SK-N-SH (cell line): ENCODE data around the gene SLC38A3. TPM values are rescaled to one million over a fixed set of nuclear protein-coding genes. Genes with fewer than 3 reads are reported as not detected.

Experiments used
- CTCF ChIA-PET: fragments of 300-600, 350-600 bp; formaldehyde crosslinking; extraction: SDS; loops from one replicate; lab custom pipeline; 2021; lab: Yijun Ruan, JAX
- POLR2A ChIA-PET: fragments of 350-600 bp; sonication (Branson Sonifier 250); formaldehyde crosslinking; extraction: SDS; loops from one replicate; lab custom pipeline; 2020; ENCODE audit warnings: antibody characterized with exemption, inconsistent platforms; lab: Yijun Ruan, JAX
- DNase-seq: peaks from one replicate; pipeline ENCODE4 v3.0.0; 2012
- H2AFZ ChIP-seq: fragments of 200-600 bp; sonication (generic); 2 replicates; pipeline ENCODE4 v1.8.1; 2016; ENCODE audit warnings: antibody characterized with exemption, mild to moderate bottlenecking, low read depth
- H3F3A ChIP-seq: fragments of 200-600 bp; sonication (generic); replicated peaks from 2 replicates; pipeline ENCODE3; 2016; ENCODE audit warnings: antibody characterized with exemption, mild to moderate bottlenecking; ENCODE audit not compliant: insufficient read depth
- H3K27ac ChIP-seq, 2 experiments: fragments of 200-500 bp in 1 of 2; fragments of 200-600 bp in 1 of 2; sonication (Bioruptor generic) in 1 of 2; sonication (generic), shearing (Covaris generic) in 1 of 2; 2 replicates each; pipeline versions ENCODE4 v1.5.1 to v1.6.1; 2014 to 2016; ENCODE audit warnings: low read depth in 2 of 2, inconsistent platforms in 1 of 2, low read length in 1 of 2, mild to moderate bottlenecking in 1 of 2, mixed read lengths in 1 of 2
- H3K27me3 ChIP-seq: fragments of 200-600 bp; sonication (generic), shearing (Covaris generic); 2 replicates; pipeline ENCODE4 v1.6.1; 2016; ENCODE audit warnings: mixed run types; ENCODE audit not compliant: insufficient read depth
- H3K36me3 ChIP-seq, 2 experiments: fragments of 200-500 bp in 1 of 2; fragments of 200-600 bp in 1 of 2; sonication (Bioruptor generic) in 1 of 2; sonication (generic) in 1 of 2; replicated peaks in 1 of 2; 2 replicates each; pipeline versions ENCODE3 to v1.5.1; 2014 to 2016; ENCODE audit warnings: low read length in 1 of 2, mild to moderate bottlenecking in 1 of 2; ENCODE audit not compliant: insufficient read depth in 2 of 2, control insufficient read depth in 1 of 2
- H3K4me1 ChIP-seq, 2 experiments: fragments of 200-500 bp in 1 of 2; fragments of 200-600 bp in 1 of 2; sonication (Bioruptor generic) in 1 of 2; sonication (generic), shearing (Covaris generic) in 1 of 2; 2 replicates each; pipeline versions ENCODE4 v1.5.1 to v1.6.1; 2014 to 2016; ENCODE audit warnings: low read depth in 1 of 2, low read length in 1 of 2, mixed run types in 1 of 2; ENCODE audit not compliant: insufficient read depth in 2 of 2, control insufficient read depth in 1 of 2
- H3K4me2 ChIP-seq: fragments of 200-600 bp; sonication (generic), shearing (Covaris generic); 2 replicates; pipeline ENCODE4 v1.6.1; 2017; ENCODE audit warnings: mixed run types
- H3K4me3 ChIP-seq, 2 experiments: fragments of 200-500 bp in 1 of 2; fragments of 200-600 bp in 1 of 2; sonication (Bioruptor generic) in 1 of 2; sonication (generic), shearing (Covaris generic) in 1 of 2; 2 replicates each; pipeline versions ENCODE4 v1.5.1 to v1.8.1; 2014 to 2016; ENCODE audit warnings: low read depth in 2 of 2, inconsistent platforms in 1 of 2, low read length in 1 of 2, mild to moderate bottlenecking in 1 of 2, mixed read lengths in 1 of 2, moderate library complexity in 1 of 2
- H3K79me2 ChIP-seq: fragments of 200-600 bp; sonication (generic); 2 replicates; pipeline ENCODE4 v1.8.1; 2017; ENCODE audit warnings: mild to moderate bottlenecking; ENCODE audit not compliant: insufficient read depth
- H3K9ac ChIP-seq: fragments of 200-600 bp; sonication (generic); 2 replicates; pipeline ENCODE4 v1.6.1; 2017; ENCODE audit warnings: mixed run types
- H3K9me2 ChIP-seq: fragments of 200-600 bp; sonication (generic); 2 replicates; pipeline ENCODE4 v1.6.1; 2017; ENCODE audit warnings: mixed run types
- H3K9me3 ChIP-seq: fragments of 200-600 bp; sonication (generic); 2 replicates; pipeline ENCODE4 v1.6.1; 2017; ENCODE audit warnings: mixed run types, mild to moderate bottlenecking, moderate library complexity
- H4K20me1 ChIP-seq: fragments of 200-600 bp; sonication (generic); 2 replicates; pipeline ENCODE4 v1.6.1; 2017; ENCODE audit warnings: mild to moderate bottlenecking, mixed run types; ENCODE audit not compliant: insufficient read depth
- FOSL2 ChIP-seq: IDR thresholded peaks from 2 replicates; pipeline ENCODE4 v1.4.0; 2012; ENCODE audit warnings: low read depth, mild to moderate bottlenecking, moderate library complexity, borderline replicate concordance
- FOXJ3 ChIP-seq: sonication (generic); formaldehyde crosslinking; IDR thresholded peaks from 2 replicates; pipeline ENCODE4 v1.5.1; 2020; ENCODE audit warnings: mild to moderate bottlenecking, missing genetic modification reagents
- FOXM1 ChIP-seq: IDR thresholded peaks from 2 replicates; pipeline ENCODE4 v1.4.0; 2012; ENCODE audit warnings: low read depth, mild to moderate bottlenecking
- GABPA ChIP-seq: IDR thresholded peaks from 2 replicates; pipeline ENCODE4 v1.4.0; 2012; ENCODE audit warnings: low read depth, mild to moderate bottlenecking
- MXI1 ChIP-seq: IDR thresholded peaks from 2 replicates; pipeline ENCODE4 v1.6.1; 2012; ENCODE audit warnings: mild to moderate bottlenecking, low read depth, low read length, improper control_type of control experiment
- NRF1 ChIP-seq: IDR thresholded peaks from 2 replicates; pipeline ENCODE4 v1.6.1; 2012; ENCODE audit warnings: low read depth, mild to moderate bottlenecking, low read length
- RCOR1 ChIP-seq: fragments of 150-350 bp; IDR thresholded peaks from 2 replicates; pipeline ENCODE4 v1.6.1; 2017; ENCODE audit warnings: antibody characterized with exemption, low read length
- REST ChIP-seq: IDR thresholded peaks from 2 replicates; pipeline ENCODE4 v1.6.1; 2012; ENCODE audit warnings: mild to moderate bottlenecking, low read depth, low read length, moderate library complexity
- SMC3 ChIP-seq: IDR thresholded peaks from 2 replicates; pipeline ENCODE4 v1.6.1; 2012; ENCODE audit warnings: low read depth, low read length, improper control_type of control experiment
- TCF12 ChIP-seq: IDR thresholded peaks from 2 replicates; pipeline ENCODE4 v1.4.0; 2012
- USF1 ChIP-seq: IDR thresholded peaks from 2 replicates; pipeline ENCODE4 v1.4.0; 2012; ENCODE audit warnings: low read depth, borderline replicate concordance
- USF2 ChIP-seq: fragments of 150-350 bp; IDR thresholded peaks from 2 replicates; pipeline ENCODE4 v1.6.1; 2017; ENCODE audit warnings: antibody characterized with exemption, low read length, low read depth, borderline replicate concordance
- WGBS: methylation state at CpG from one replicate; pipeline ENCODE4 v1.1.6; 2017; ENCODE audit warnings: low lambda C conversion rate; 5-methylcytosine and 5-hydroxymethylcytosine counted together
- polyA plus RNA-seq, 3 experiments: library from polyadenylated mRNA; depleted of rRNA; stranded (reverse); fragments of >200 nt; gene quantifications; 2 replicates each; pipeline ENCODE4 v1.2.3, GENCODE V29; 2012

Gene SLC38A3
- polyA plus RNA-seq, 1 of the 3 experiments (the other 2 are of a cell fraction): 0.84 TPM

- TF ChIP-seq REST (no peak), RCOR1 (no peak), GABPA (no peak), NRF1 (no peak), FOXJ3 (CRISPR knock-in tag) (no peak)
Measured at GRCh38 chr3:50250514-50250913, 45.4 kb downstream of the SLC38A3 start (continued).

GRCh38 chr3:50251220-50251619 lies 46.1 kb downstream of the SLC38A3 start:
- Histone ChIP-seq H3F3A (peaks cover 14% of the 10 kb centered on the region), H3K9me3 (no peaks in the 10 kb centered on the region), H3K9ac (no peak overlapping the region), H4K20me1 (peaks cover 88% of the 10 kb centered on the region), H3K79me2 (peaks cover 87% of the 10 kb centered on the region), H3K4me3 (no peak overlapping the region), H3K27me3 (no peaks in the 10 kb centered on the region), H2AFZ (no peak overlapping the region), H3K4me1 (peaks cover 18 to 32% of the 10 kb centered on the region in 2 experiments; a peak in 3 of 4 replicates), H3K9me2 (no peaks in the 10 kb centered on the region), H3K27ac (no peak overlapping the region), H3K36me3 (peaks cover 11 to 34% of the 10 kb centered on the region in 2 experiments), H3K4me2 (no peak overlapping the region)
- no peak for TF ChIP-seq USF2
- peak; percentile 58; the same call in 1 of the 2 replicates for TF ChIP-seq FOSL2
- TF ChIP-seq USF1: no peak
- TF ChIP-seq SMC3: no peak
- no peak for TF ChIP-seq FOXM1
- peak; percentile 7; the same call in 1 of the 2 replicates for TF ChIP-seq TCF12
- TF ChIP-seq MXI1: no peak
- CTCF ChIA-PET: interaction anchor here (1.3 to 61.6 kb wide), 6 partner anchors 7 to 131 kb away, joined by 6 to 1375 read pairs (median 94); partner anchors contain the start of genes GNAI2 and GNAT1
- POLR2A ChIA-PET: no interaction called here
- WGBS: 81% methylated on average over 8 of the region's 8 CpGs
- no peak for DNase-seq
